GM23338 (cell line): ENCODE measurements around the gene TBL3. TPM values are rescaled to one million over a fixed set of nuclear protein-coding genes. Genes with fewer than 3 reads are reported as not detected.
A peak's percentile ranks its signal among the peaks of the same experiment; 100 is the strongest.

Experiments
- ATAC-seq: fragments of 200-7000 bp; cut with Tn5 transposase; 3 replicates; pipeline ENCODE4 v1.9.1; 2020
- DNase-seq: peaks from one replicate; pipeline ENCODE4 v3.0.0-alpha.2; 2015; ENCODE audit warnings: low spot score
- H2AFZ ChIP-seq: fragments of 200-600 bp; sonication (generic); 2 replicates; pipeline ENCODE4 v1.8.0; 2016; ENCODE audit warnings: antibody characterized with exemption, mild to moderate bottlenecking, moderate library complexity
- H3F3A ChIP-seq: fragments of 200-600 bp; sonication (generic); replicated peaks from 2 replicates; pipeline ENCODE4 v1.8.0; 2017; ENCODE audit warnings: antibody characterized with exemption, mixed run types, low read depth
- H3K27ac ChIP-seq: fragments of 200-600 bp; sonication (generic); 2 replicates; pipeline ENCODE4 v1.6.1; 2016; ENCODE audit warnings: low read depth
- H3K27me3 ChIP-seq: fragments of 200-600 bp; sonication (generic); 2 replicates; pipeline ENCODE4 v1.8.0; 2016; ENCODE audit warnings: mild to moderate bottlenecking, mixed run types, moderate library complexity; ENCODE audit not compliant: insufficient read depth
- H3K36me3 ChIP-seq: fragments of 200-600 bp; sonication (generic); 2 replicates; pipeline ENCODE4 v1.8.0; 2016; ENCODE audit warnings: mild to moderate bottlenecking; ENCODE audit not compliant: insufficient read depth
- H3K4me1 ChIP-seq: fragments of 200-600 bp; sonication (generic); 2 replicates; pipeline ENCODE4 v1.8.0; 2016; ENCODE audit warnings: mild to moderate bottlenecking, moderate library complexity; ENCODE audit not compliant: insufficient read depth
- H3K4me2 ChIP-seq: fragments of 200-600 bp; sonication (generic); 2 replicates; pipeline ENCODE4 v1.7.1; 2017; ENCODE audit warnings: mixed run types
- H3K4me3 ChIP-seq: fragments of 200-600 bp; sonication (generic); 2 replicates; pipeline ENCODE4 v1.6.1; 2016; ENCODE audit warnings: mixed run types
- H3K79me2 ChIP-seq: fragments of 200-600 bp; sonication (generic); replicated peaks from 2 replicates; pipeline ENCODE4 v1.8.0; 2017; ENCODE audit warnings: mild to moderate bottlenecking; ENCODE audit not compliant: insufficient read depth
- H3K9me2 ChIP-seq: fragments of 200-600 bp; sonication (generic); 2 replicates; pipeline ENCODE4 v1.8.0; 2017; ENCODE audit not compliant: insufficient read depth
- H4K20me1 ChIP-seq: fragments of 200-600 bp; sonication (generic); replicated peaks from 2 replicates; pipeline ENCODE4 v1.8.0; 2017; ENCODE audit warnings: mild to moderate bottlenecking; ENCODE audit not compliant: insufficient read depth
- H3K27ac Mint-ChIP-seq: 2 replicates; pipeline ENCODE4 v1.8.0; 2020; ENCODE audit warnings: inconsistent platforms, mild to moderate bottlenecking, moderate library complexity, mixed read lengths
- H3K27me3 Mint-ChIP-seq: 3 replicates; pipeline ENCODE4 v1.8.0; 2022; ENCODE audit warnings: low read depth, mild to moderate bottlenecking, moderate library complexity, mixed read lengths, inconsistent platforms; ENCODE audit not compliant: insufficient read depth, poor library complexity
- H3K36me3 Mint-ChIP-seq: 3 replicates; pipeline ENCODE4 v1.8.0; 2021; ENCODE audit warnings: low read depth, mild to moderate bottlenecking, inconsistent platforms, moderate library complexity, mixed read lengths
- H3K4me1 Mint-ChIP-seq: 3 replicates; pipeline ENCODE4 v1.8.0; 2020; ENCODE audit warnings: mild to moderate bottlenecking, inconsistent platforms, mixed read lengths
- H3K4me3 Mint-ChIP-seq: 3 replicates; pipeline ENCODE4 v1.8.0; 2021; ENCODE audit warnings: moderate library complexity, mild to moderate bottlenecking, inconsistent platforms, mixed read lengths
- H3K9me3 Mint-ChIP-seq: 3 replicates; pipeline ENCODE4 v1.8.0; 2020; ENCODE audit warnings: moderate library complexity, mild to moderate bottlenecking, inconsistent platforms, mixed read lengths
- CREB1 ChIP-seq: fragments of 250-450 bp; sonication (Bioruptor Pico); IDR thresholded peaks from 2 replicates; pipeline ENCODE4 v1.5.0; 2020; ENCODE audit warnings: low read depth, mild to moderate bottlenecking, moderate library complexity
- ETS1 ChIP-seq: IDR thresholded peaks from 2 replicates; pipeline ENCODE4 v1.6.1; 2016; ENCODE audit warnings: antibody characterized with exemption
- EZH2 ChIP-seq: fragments of 200-600 bp; sonication (generic); IDR thresholded peaks from one replicate; pipeline ENCODE4 v1.8.0; 2017; ENCODE audit warnings: antibody characterized with exemption, mild to moderate bottlenecking, low read depth; ENCODE audit not compliant: unreplicated experiment
- EZH2phosphoT487 ChIP-seq: fragments of 200-600 bp; sonication (generic); IDR thresholded peaks from one replicate; pipeline ENCODE4 v1.8.1; 2018; ENCODE audit warnings: antibody characterized with exemption; ENCODE audit not compliant: unreplicated experiment
- POLR2AphosphoS5 ChIP-seq: IDR thresholded peaks from 2 replicates; pipeline ENCODE4 v1.6.1; 2016; ENCODE audit warnings: antibody characterized with exemption, low read depth
- REST ChIP-seq: IDR thresholded peaks from one replicate; pipeline ENCODE4 v1.6.1; 2018; ENCODE audit warnings: antibody characterized with exemption; ENCODE audit not compliant: unreplicated experiment
- STAT1 ChIP-seq: IDR thresholded peaks from one replicate; pipeline ENCODE4 v1.6.1; 2016; ENCODE audit warnings: antibody characterized with exemption; ENCODE audit not compliant: unreplicated experiment
- ZNF114 ChIP-seq: fragments of 250-450 bp; sonication (Bioruptor Pico); IDR thresholded peaks from 2 replicates; pipeline ENCODE4 v1.5.0; 2020; ENCODE audit warnings: mild to moderate bottlenecking, moderate library complexity
- ZNF331 ChIP-seq: fragments of 250-450 bp; sonication (Bioruptor Pico); IDR thresholded peaks from 2 replicates; pipeline ENCODE4 v1.5.0; 2020; ENCODE audit warnings: low read depth, mild to moderate bottlenecking, moderate library complexity
- ZNF462 ChIP-seq: fragments of 250-450 bp; sonication (Bioruptor Pico); IDR thresholded peaks from 2 replicates; pipeline ENCODE4 v1.5.0; 2020; ENCODE audit warnings: mild to moderate bottlenecking, moderate library complexity
- polyA plus RNA-seq: library from polyadenylated mRNA; unstranded; fragments of >200 nt; fragmentation: Nextera tagmentation; extraction: Ambion mirVana; gene quantifications from 2 replicates; pipeline ENCODE4 v1.2.1, GENCODE V29; 2016
- total RNA-seq: library from RNA; depleted of rRNA; stranded (reverse); fragments of >200 nt; shearing (Covaris generic); gene quantifications from 2 replicates; pipeline ENCODE4 v1.2.3, GENCODE V29; 2014

The TBL3 gene
- total and polyA plus RNA-seq, 2 experiments from 2014 or later = 67.0 to 157 TPM

GRCh38 chr16:1991135-1991551, 19.3 kb downstream of the TBL3 start (continued):
- TF ChIP-seq STAT1 (no peak), REST (no peak)

GRCh38 chr16:1991588-1991947, 19.7 kb downstream of the TBL3 start:
- Mint-ChIP-seq H3K27me3 (peaks cover 39% of the 10 kb centered on the region), H3K4me3 (peak overlapping the region; percentile 74), H3K27ac (no peak overlapping the region), H3K9me3 (no peaks in the 10 kb centered on the region), H3K36me3 (peaks cover 7% of the 10 kb centered on the region), H3K4me1 (peaks cover 15% of the 10 kb centered on the region)
- H3K4me2 ChIP-seq = peak overlapping the region; percentile 97
- H3K4me1 ChIP-seq = peaks cover 7% of the 10 kb centered on the region; the same call in 1 of the 2 replicates
- H4K20me1 ChIP-seq = no peaks in the 10 kb centered on the region; the same call in 1 of the 2 replicates
- H3K27ac ChIP-seq = no peak overlapping the region
- DNase-seq (no peak), ATAC-seq (no peak; the same call in 2 of the 3 replicates)
- H3K79me2 ChIP-seq = peaks cover 4% of the 10 kb centered on the region; the same call in 1 of the 2 replicates
- no peak overlapping the region for H2AFZ ChIP-seq
- H3F3A ChIP-seq = peaks cover 23% of the 10 kb centered on the region
- H3K27me3 ChIP-seq = peaks cover 33% of the 10 kb centered on the region
- peak overlapping the region; percentile 86 for H3K4me3 ChIP-seq
- TF ChIP-seq EZH2 (peak; percentile 22), POLR2AphosphoS5 (no peak), ZNF331 (CRISPR knock-in tag) (no peak), EZH2phosphoT487 (no peak), ZNF114 (no peak), ZNF462 (CRISPR knock-in tag) (no peak), ETS1 (no peak), CREB1 (CRISPR knock-in tag) (no peak)
- H3K36me3 ChIP-seq = no peaks in the 10 kb centered on the region
- no peaks in the 10 kb centered on the region for H3K9me2 ChIP-seq
